Stimulated activated CD4-positive, alpha-beta T cell treated with anti-CD3 and anti-CD28 coated beads, Interleukin-2, amount 100 ng/mL, for 24 hours (primary cell): ENCODE measurements around the gene POLRMT.
A peak's percentile ranks its signal among the peaks of the same experiment; 100 is the strongest.
"Not testable (repeated sequence)": the region's sequence is repeated elsewhere in the genome, so short reads cannot be mapped to it uniquely, and the experiment has no call there.

Experiments used
- DNase-seq, 2 donors: peaks; one replicate each; pipeline ENCODE4 v3.0.0-alpha.2; 2020

The POLRMT gene

DNA sequence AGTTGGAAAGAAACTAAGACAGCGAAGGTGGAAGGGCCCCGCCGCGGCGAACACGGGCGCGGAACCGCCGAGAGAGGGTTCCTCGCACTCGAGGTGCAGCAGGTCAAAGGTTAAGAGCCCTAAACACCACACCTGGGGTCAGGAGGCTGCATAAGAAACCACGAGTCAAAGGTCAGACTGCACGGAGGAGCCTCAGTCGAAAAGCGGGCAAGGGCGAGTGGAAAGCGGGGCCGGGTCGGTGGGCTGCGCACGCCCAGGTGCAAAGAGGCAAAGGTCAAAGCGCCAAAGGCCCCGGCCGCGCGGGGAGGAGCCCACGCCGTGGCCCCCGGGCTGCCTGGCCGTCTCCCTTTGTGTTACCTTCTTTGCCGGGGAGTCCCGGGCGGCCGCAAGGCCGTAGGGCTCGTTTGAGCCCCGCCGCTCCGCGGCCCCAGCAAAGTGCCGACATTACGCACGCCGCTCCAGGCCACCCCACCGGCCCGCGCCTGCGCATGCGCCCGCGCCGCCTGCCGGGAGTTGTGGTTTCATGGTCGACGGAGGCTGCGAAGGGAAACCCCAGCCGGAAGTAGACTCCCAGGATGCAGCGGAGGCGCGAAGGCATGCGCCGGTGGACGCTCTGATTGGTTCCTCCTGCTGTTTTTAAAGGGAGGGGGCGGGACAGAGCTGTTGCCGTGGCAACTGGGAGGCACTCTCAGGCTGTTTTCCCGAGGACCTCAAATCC is at the start of gene POLRMT:
Gene POLRMT (minus strand): TSS at position 470 of the 718 bp plus-strand sequence. CDS start 25 bp downstream, at position 445.
- peak; percentile 95 to 97 for DNase-seq

DNA sequence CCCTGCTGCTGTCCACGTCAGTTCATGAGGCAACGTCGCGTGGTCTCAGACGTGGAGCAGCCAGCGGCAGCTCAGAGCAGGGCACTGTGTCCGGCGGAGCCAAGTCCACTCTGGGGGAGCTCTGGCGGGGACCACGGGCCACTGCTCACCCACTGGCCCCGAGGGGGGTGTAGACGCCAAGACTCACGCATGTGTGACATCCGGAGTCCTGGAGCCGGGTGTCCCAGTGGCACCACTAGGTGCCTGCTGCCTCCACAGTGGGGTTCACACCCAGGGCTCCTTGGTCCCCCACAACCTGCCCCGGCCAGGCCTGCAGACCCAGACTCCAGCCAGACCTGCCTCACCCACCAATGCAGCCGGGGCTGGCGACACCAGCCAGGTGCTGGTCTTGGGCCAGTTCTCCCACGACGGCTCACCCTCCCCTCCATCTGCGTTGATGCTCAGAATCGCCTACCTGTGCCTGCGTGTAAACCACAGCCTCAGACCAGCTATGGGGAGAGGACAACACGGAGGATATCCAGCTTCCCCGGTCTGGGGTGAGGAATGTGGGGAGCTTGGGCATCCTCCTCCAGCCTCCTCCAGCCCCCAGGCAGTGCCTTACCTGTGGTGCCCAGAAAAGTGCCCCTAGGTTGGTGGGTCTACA is 49.5 kb upstream of the POLRMT start:
- no peak for DNase-seq

DNA sequence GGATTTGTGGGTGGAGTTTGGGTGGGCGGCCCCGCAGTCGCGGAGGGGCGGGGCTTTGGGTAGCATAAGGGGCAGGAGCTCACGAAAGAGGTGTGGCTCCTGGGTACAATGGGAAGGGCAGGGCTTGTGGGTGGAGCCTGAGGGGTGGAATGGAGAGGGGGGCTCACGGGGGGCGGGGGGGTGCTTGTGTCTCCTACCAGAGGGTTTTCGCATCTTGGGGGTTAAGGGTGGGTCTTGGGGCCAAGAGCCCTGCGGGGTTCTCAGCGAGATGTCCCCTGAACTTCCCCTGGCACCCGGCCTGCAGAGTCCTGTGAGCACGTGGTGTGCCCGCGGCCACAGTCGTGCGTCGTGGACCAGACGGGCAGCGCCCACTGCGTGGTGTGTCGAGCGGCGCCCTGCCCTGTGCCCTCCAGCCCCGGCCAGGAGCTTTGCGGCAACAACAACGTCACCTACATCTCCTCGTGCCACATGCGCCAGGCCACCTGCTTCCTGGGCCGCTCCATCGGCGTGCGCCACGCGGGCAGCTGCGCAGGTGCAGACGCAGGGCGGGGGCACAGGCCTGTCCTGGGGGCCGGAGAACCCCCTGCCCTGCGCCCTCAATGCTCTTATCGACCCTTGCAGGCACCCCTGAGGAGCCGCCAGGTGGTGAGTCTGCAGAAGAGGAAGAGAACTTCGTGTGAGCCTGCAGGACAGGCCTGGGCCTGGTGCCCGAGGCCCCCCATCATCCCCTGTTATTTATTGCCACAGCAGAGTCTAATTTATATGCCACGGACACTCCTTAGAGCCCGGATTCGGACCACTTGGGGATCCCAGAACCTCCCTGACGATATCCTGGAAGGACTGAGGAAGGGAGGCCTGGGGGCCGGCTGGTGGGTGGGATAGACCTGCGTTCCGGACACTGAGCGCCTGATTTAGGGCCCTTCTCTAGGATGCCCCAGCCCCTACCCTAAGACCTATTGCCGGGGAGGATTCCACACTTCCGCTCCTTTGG is 48.0 kb upstream of the POLRMT start:
- peak in 1 of 2 donors; percentile 95 for DNase-seq

DNA sequence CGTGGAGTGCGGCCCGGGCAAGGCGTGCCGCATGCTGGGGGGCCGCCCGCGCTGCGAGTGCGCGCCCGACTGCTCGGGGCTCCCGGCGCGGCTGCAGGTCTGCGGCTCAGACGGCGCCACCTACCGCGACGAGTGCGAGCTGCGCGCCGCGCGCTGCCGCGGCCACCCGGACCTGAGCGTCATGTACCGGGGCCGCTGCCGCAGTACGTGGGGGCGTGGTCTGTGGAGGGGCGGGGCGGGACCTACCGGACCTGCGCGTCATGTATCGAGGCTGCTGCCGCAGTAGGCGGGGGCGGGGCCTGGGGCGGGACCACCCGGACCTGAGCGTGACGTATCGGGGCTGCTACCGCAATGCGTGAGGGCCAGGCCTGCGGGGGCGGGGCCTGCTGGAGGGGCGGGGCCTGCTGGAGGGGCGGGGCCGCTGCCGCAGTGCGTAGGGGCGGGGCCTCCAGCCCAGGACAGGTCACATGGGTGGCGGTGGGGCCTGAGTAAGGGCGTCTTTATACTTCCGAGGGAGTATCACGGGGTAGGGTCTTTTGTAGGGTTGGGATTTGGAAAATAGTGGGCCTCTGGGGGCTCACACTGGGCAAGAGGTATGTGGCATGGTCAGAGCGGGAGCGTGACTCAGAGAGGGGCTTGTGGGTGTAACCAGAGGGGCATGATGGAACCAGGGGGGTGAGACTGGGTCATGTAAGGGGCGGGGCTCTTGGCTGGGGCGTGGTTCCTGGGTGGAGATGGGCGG is 47.1 kb upstream of the POLRMT start:
- DNase-seq, result peak; percentile 100

DNA sequence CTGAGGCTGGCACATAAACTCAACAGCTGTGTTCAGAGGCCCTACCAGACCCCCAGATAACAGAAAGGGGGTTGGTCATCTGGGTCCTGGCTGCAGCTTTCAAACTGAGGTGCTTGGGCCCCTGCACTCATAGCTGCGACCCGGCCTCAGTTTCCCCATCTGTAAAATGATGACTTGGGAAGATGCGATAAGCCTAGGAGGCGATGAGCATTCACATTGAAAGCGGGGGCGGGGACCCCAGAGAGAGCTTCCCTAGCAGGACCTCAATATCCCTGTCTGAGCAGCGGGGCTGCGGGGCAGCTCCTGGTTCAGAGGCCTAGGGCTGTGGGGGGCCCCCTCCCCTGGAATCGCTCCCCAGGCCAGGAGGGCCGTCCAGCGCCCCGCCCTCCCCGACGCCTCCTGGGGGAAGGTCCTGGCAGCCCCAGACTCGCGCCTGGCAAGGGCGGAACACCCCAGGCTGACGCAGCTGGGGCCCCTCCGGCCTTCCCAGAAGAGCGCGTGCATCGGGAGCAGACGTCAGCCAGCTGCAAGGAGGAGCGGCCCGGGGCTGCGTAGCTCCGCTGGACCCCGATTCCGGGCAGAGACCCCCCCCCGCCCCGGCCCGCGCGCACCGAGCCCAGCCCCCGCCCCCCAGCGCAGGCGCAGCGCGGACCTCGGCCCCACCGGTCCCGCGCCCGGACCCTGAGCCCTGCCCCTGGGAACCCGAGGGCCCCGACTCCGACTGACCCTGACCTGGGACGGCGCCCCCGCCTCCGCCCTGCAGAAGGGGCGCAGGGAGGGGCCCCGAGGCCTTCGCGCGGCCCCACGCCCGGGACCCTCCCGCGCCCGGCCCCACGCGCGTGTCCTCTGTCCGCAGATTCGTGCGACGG is 46.3 kb upstream of the POLRMT start:
- DNase-seq, result peak; percentile 47 to 62

DNA sequence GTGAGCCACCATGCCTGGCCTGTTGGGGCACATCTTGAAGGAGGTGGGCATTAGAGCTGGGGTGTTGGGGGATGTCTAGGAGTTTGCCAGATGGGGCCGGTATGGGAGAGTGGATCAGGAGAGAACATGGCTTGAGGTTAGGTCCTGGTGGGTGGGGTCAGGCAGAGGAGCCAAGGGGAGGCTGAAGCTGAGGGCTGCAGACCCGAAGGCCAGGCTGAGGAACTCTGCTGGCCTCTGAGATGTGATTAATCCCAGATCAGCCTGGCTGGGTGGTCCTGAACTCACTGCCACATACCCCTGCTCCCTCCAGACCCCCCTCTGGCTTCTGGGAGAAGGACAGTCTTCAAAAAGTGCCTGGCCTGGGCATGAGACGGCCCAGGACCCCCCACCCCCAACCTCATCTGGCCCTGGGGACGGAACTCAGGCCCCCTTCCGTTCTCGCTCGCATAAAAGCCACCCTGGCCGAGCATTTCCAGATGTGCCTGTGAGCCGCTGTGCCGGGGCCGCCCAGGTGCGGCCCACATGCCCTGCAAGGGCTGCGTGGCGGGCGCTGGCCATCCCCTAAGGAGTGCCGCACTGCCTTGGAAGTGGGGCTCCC is 45.6 kb upstream of the POLRMT start:
- DNase-seq, result no peak

DNA sequence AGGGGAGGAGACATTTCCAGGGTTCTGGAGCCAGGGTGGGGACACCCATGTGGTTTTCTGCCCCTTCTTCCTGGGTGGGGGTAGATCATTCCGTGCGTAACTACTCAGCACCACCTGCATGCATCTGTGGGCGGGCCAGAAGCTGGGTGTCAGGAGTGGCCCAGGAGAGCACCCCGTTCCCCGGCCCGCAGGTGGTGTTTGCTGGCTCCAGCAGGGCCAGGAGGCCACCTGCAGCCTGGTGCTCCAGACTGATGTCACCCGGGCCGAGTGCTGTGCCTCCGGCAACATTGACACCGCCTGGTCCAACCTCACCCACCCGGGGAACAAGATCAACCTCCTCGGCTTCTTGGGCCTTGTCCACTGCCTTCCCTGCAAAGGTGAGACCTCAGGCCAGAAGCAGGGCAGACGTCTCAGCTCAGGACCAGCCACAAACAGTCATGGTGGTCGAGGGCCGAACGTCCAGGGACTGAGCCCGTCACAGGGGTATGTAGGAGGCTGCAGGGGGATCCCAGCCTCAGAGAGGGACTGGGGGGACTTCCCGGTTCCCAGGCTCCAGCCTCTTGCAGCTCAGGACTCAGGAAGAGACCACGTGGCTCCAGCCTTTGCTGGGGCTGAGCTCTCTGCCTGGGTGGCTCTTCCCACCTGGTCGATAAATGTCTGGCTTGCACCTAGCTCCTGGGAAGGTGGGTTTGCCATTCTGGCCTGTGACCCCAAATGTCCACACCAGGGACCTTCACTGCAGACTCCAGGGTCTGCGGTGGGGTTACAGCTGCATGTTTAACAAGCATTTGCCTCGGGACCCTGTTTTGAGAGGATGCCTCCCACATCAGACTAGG is 44.5 kb upstream of the POLRMT start:
- no peak for DNase-seq

DNA sequence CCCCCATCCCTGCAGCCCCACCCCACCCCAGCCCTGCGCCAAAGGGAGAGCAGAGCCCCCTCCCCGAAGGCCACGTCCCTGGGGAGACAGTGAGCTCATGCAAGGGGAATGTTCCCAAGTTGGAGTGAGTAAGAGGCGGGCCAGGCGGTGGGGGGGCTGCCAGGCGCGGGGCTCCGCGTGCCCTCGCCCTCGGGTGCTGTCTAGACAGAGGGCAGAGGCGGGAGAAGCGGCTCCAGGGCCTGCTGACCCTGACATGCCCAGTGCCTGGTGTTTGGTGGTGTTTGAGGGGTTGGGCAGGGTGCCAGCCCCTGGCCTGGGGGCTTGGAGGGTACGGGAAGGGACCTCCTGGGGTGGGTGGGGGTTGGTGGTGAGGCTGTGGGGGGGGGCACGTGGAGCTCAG is 43.9 kb upstream of the POLRMT start:
- DNase-seq, result no peak

DNA sequence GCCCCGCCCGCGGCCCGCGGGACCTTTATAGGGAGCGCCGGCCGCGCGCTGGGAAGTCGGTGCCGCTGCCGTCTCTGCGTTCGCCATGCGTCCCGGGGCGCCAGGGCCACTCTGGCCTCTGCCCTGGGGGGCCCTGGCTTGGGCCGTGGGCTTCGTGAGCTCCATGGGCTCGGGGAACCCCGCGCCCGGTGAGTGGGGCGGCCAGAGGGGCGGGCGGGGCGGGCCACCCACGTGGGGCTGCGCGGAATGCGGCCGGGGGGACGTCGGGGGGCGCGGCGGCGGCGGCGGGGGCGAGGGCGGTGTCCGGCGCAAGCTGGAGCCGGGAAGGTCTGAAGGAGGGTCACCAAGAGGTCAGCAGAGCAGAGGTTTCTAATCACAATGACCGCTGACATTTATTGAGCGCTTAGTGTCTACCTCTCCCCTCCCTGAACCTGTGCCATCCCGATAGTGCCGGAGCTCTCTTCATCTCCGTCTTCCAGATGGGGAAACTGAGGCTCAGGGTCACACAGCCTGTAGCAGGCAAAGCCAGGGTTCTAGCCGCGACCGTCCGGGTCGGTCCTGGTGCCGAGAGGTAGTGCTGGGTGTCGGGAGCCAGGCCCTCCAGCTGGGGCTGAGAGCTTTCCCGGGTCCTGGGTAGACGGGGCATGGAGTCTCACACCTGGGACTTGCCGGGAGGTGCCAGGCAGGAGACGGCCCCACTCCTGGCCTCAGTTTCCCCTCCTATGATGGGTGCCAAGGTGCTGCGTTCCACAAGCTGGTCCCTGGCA is 43.2 kb upstream of the POLRMT start, which contains the start of gene FSTL3:
Gene FSTL3 (plus strand): TSS at position 54 of the 767 bp plus-strand sequence. CDS start 32 bp downstream, at position 86.
- DNase-seq, result no peak

DNA sequence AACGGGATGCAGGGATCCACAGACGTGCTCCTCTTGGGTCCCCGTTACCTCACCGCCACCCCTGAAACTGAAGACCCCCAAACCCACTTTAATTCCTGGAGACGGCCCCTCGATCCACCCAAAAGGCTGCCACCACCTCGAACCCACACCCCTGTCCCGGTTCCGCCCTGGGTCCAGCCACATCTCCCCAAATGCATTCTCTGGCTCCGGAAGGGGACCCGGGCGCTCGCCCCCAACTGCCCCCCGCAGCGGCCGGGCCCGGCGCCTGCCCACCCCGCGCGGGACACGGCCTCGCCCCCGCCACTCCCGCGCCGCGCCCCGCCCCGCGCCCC is 42.6 kb upstream of the POLRMT start:
- DNase-seq, result no peak

DNA sequence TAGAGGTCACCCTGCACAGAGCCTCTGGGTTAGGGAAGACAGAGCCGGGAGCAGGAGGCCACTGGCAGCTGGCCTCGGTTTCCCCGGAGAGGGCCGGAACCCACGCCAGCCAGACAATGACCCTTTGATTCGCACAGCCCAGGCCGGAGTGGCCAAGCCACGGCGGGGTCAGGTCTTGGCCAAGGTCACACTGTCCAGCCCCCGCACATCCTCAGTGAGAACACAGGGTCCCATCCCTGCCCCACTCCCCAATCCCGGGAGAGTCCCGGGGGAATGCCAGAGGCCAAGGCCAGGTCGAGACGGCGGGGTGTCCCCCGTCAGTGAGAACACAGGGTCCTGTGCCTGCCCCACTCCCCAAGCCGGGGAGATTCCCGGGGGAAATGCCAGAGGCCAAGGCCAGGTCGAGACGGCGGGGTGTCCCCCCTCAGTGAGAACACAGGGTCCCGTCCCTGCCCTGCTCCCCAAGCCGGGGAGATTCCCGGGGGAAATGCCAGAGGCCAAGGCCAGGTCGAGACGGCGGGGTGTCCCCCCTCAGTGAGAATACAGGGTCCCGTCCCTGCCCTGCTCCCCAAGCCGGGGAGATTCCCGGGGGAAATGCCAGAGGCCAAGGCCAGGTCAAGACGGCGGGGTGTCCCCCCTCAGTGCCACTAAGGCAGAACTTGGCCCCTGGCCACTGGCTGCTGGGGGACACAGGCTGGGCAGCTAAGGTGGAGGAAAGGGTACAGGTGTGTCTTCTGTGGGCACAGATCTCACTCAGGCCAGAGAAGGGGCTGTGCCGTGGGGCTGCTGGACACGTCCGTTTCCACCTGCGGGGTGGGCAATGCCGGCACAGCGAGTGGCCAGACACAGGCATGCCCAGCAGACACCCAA is 41.2 kb upstream of the POLRMT start:
- DNase-seq, result no peak

DNA sequence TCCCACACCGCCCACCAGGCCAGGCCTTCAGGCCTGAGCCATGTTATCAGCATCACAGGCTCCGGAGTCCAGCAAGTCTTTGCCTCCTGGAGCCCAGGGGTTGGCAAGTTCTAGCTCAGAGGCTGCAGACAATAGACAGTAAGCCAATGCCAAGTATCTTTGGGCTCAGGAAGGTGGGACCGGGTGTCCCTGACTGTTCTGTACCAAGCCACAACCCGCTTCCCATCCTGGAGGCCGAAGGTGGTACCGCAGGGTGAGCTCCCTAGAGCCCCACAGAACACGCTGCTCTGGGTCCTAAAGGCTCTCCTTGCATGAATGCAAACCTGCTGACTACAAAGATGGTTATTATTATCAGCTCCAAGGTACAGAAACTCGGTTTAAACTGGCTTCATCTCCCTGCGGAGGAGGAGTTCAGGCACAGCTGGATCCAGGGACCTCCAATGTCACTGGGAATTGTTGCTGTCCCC is 37.3 kb upstream of the POLRMT start:
- no peak for DNase-seq

DNA sequence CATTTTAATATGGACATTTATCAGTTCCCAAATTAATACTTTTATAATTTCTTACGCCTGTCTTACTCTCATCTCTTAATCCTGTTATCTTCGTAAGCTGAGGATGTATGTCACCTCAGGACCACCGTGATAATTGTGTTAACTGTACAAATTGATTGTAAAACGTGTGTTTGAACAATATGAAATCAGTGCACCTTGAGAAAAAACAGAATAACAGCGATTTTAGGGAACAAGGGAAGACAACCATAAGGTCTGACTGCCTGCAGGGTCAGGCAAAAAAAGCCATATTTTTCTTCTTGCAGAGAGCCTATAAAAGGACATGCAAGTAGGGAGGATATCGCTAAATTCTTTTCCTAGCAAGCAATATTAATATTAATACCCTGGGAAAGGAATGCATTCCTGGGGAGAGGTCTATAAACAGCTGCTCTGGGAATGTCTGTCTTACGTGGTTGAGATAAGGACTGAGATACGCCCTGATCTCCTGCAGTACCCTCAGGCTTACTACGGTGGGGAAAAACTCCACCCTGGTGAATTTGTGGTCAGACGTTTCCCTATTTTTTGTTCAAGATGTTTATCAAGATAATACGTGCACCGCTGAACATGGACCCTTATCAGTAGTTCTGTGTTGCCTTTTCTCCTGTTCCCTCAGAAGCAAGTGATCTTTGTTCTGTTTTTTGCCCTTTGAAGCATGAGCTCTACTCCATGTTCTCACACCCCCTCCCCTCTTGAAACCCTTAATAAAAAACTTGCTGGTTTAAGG is 35.5 kb upstream of the POLRMT start:
- DNase-seq, result not testable (repeated sequence)

DNA sequence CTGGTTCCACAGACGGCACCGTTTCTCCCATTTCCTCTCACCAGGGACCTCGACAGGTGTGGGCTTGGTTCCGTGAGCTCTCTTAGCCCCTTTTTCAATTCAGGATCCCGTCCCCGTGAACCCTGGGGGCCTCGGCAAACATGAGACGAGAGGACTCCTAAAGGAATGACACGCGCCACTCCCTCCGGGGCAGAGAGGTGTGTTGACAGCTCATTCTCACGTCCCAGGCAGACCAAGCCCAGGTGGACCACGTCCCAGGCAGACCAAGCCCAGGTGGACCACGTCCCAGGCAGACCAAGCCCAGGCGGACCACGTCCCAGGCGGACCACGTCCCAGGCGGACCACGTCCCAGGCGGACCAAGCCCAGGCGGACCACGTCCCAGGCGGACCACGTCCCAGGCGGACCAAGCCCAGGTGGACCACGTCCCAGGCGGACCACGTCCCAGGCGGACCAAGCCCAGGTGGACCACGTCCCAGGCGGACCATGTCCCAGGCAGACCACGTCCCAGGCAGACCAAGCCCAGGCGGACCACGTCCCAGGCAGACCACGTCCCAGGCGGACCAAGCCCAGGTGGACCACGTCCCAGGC is 33.7 kb upstream of the POLRMT start:
- DNase-seq, result not testable (repeated sequence)

DNA sequence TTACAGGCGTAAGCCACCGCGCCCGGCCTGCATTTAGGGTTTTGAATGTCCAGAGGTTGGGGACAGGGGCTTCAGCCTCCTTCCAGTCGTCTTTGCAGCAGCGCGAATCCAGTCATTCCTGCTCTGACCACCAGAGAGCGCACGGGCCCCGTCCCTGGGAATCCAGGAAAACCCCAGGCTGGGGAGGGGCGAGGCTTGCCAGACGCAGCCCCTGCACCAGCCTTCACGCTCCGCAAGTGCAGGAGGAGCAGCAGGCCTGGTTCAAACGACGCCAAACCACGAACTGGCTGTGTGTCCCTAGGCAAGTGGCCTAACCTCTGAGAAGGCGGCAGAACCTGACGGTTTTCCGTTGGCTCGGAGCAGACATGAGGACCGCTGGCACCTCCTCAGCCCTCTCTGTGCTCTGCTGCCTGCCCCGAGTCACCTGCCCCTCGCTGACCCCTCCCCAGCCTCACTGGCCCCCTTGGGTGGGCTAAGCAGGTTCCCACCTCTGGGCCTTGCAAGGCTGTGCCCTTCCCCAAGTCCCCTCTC is 31.6 kb upstream of the POLRMT start:
- peak; percentile 87 to 89 for DNase-seq

DNA sequence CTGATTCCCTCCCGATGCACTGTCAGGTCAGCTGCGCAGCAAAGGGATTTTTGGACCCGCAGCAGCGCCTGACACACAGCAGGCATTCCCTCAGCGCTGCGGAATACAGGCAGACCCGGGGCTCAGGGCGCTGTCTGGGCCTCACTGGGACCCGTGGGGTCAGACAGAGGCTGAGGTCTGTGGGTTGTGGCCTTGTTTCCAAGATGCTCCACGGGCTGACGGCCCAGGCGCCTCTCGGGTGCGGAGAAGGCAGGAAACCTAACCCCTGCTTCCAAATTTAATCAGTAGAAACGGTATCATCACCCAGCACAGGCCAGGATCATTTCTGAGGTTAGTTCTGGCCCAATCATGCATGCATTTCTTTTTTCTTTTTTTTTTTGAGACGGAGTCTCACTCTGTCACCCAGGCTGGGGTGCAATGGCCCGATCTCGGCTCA is 30.4 kb upstream of the POLRMT start:
- DNase-seq, result no peak
